Effector memory CD4-positive, alpha-beta T cell (primary cell): ENCODE results near the gene FAM20C.

Experiments used
- DNase-seq, 3 donors: peaks; one replicate each; pipeline ENCODE4 v3.0.0-alpha.2; 2020
- H3K27ac ChIP-seq: 2 replicates; pipeline ENCODE4 v1.7.0; 2013; ENCODE audit warnings: mild to moderate bottlenecking, low read length, moderate library complexity; ENCODE audit not compliant: insufficient read depth, poor library complexity, severe bottlenecking
- H3K27me3 ChIP-seq: replicated peaks from 2 replicates; pipeline ENCODE4 v1.7.0; 2013; ENCODE audit warnings: mild to moderate bottlenecking, low read length; ENCODE audit not compliant: insufficient read depth, control insufficient read depth, poor library complexity, severe bottlenecking
- H3K36me3 ChIP-seq: 2 replicates; pipeline ENCODE4 v1.7.0; 2013; ENCODE audit warnings: mild to moderate bottlenecking, low read length, moderate library complexity; ENCODE audit not compliant: control insufficient read depth, insufficient read depth
- H3K4me1 ChIP-seq: 2 replicates; pipeline ENCODE4 v1.7.0; 2013; ENCODE audit warnings: low read length, mild to moderate bottlenecking; ENCODE audit not compliant: control insufficient read depth, insufficient read depth, poor library complexity, severe bottlenecking
- H3K4me3 ChIP-seq: 2 replicates; pipeline ENCODE4 v1.7.0; 2013; ENCODE audit warnings: low read length, low read depth, mild to moderate bottlenecking; ENCODE audit not compliant: insufficient read depth, poor library complexity, severe bottlenecking
- H3K9me3 ChIP-seq: 2 replicates; pipeline ENCODE4 v1.7.0; 2013; ENCODE audit warnings: mild to moderate bottlenecking, low read length, moderate library complexity; ENCODE audit not compliant: control insufficient read depth

FAM20C gene

GRCh38 chr7:282621-283020 is 90.2 kb downstream of the FAM20C start:
- H3K9me3 ChIP-seq: no peaks in the 10 kb centered on the region
- H3K36me3 ChIP-seq: no peaks in the 10 kb centered on the region
- no peak for DNase-seq
- no peak overlapping the region for H3K27ac ChIP-seq
- no peaks in the 10 kb centered on the region for H3K27me3 ChIP-seq
- no peak overlapping the region for H3K4me3 ChIP-seq
- H3K4me1 ChIP-seq: no peaks in the 10 kb centered on the region

- Histone ChIP-seq H3K4me3 (no peak overlapping the region), H3K27me3 (no peaks in the 10 kb centered on the region), H3K9me3 (no peaks in the 10 kb centered on the region), H3K27ac (no peak overlapping the region), H3K4me1 (no peaks in the 10 kb centered on the region), H3K36me3 (no peaks in the 10 kb centered on the region)
- DNase-seq: no peak
Observed at GRCh38 chr7:284762-285722, 92.7 kb downstream of the FAM20C start.

- no peak for DNase-seq
- Histone ChIP-seq H3K9me3 (no peaks in the 10 kb centered on the region), H3K27me3 (peaks cover 5% of the 10 kb centered on the region), H3K27ac (no peak overlapping the region), H3K4me1 (no peaks in the 10 kb centered on the region), H3K4me3 (no peak overlapping the region), H3K36me3 (no peaks in the 10 kb centered on the region)
Observed at GRCh38 chr7:285731-286130, 93.4 kb downstream of the FAM20C start.

DNA sequence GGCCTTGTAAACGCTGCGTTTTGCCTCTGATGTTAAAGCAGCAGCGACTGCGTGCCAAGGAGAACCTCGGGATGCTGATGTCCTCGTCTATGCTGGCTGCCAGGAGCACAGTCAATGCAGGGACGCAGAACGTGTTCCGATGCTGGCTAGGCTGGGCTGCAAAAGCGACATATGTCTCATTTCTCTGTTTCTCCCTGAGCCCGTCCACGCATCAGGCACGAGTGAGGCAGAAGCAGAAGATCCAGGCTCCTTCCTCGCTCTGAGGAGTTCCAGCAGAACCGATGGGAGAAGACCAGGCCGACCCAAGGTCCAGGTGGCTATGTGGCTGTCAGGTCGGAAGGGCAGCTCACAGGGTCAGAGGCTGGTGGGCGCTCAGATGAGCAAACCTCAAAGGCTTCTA is 93.9 kb downstream of the FAM20C start:
- DNase-seq: no peak
- Histone ChIP-seq H3K4me1 (no peaks in the 10 kb centered on the region), H3K27me3 (peaks cover 8% of the 10 kb centered on the region)

GRCh38 chr7:288671-289101 is 96.3 kb downstream of the FAM20C start:
- Histone ChIP-seq H3K4me1 (no peaks in the 10 kb centered on the region), H3K9me3 (no peaks in the 10 kb centered on the region), H3K27ac (no peak overlapping the region), H3K4me3 (no peak overlapping the region), H3K27me3 (peaks cover 15% of the 10 kb centered on the region), H3K36me3 (no peaks in the 10 kb centered on the region)
- DNase-seq: no peak

More for the DNA sequence above, 93.9 kb downstream of the FAM20C start:
- Histone ChIP-seq H3K36me3 (no peaks in the 10 kb centered on the region), H3K4me3 (no peak overlapping the region), H3K27ac (no peak overlapping the region), H3K9me3 (no peaks in the 10 kb centered on the region)

DNA sequence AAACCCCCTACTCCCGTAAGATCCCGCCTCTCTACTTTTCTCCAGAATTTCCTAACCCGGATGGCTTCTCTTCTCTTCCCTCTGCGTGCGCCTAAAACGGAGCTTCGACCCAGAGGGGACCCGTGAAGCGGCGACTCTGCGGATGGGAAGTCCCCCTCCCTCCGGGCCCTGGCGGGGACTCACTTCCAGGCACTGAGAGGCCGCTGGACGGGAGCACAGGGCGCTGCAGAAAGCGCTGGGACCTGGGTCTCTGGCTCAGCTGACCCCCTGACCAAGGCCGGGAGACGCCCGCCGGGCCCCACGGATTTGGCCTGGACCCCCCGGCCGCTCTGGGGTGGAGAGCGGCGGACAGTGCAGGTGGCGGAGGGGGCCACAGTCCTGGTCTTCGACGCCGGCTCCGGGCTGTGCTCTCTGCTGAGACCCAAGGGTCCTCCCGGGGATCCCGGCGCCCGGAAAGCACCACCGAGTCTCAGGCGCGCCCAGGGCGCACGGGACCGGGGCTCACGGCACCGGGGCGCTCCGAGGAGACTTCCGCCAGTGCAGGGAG is 96.9 kb downstream of the FAM20C start:
- DNase-seq: no peak
- Histone ChIP-seq H3K27me3 (peaks cover 15% of the 10 kb centered on the region), H3K27ac (no peak overlapping the region), H3K9me3 (no peaks in the 10 kb centered on the region), H3K36me3 (no peaks in the 10 kb centered on the region), H3K4me1 (no peaks in the 10 kb centered on the region), H3K4me3 (no peak overlapping the region)

GRCh38 chr7:289756-290553 is 97.6 kb downstream of the FAM20C start, which contains the start of gene FOXL3:
FOXL3 (plus strand) TSS chr7:290170; CDS start chr7:290170, 0 bp downstream.
- DNase-seq: no peak
- H3K27me3 ChIP-seq: peaks cover 15% of the 10 kb centered on the region

GRCh38 chr7:290554-291372 is 98.4 kb downstream of the FAM20C start:
- peaks cover 15% of the 10 kb centered on the region for H3K27me3 ChIP-seq
- no peaks in the 10 kb centered on the region for H3K4me1 ChIP-seq
- DNase-seq: no peak
- no peak overlapping the region for H3K4me3 ChIP-seq
- H3K36me3 ChIP-seq: no peaks in the 10 kb centered on the region
- no peaks in the 10 kb centered on the region for H3K9me3 ChIP-seq
- no peak overlapping the region for H3K27ac ChIP-seq

More at GRCh38 chr7:289756-290553, 97.6 kb downstream of the FAM20C start, which contains the start of gene FOXL3:
- Histone ChIP-seq H3K4me3 (no peak within 1 kb of the TSS), H3K27ac (no peak within 1 kb of the TSS), H3K36me3 (no peaks in the 10 kb centered on the region), H3K4me1 (no peaks in the 10 kb centered on the region), H3K9me3 (no peaks in the 10 kb centered on the region)

DNA sequence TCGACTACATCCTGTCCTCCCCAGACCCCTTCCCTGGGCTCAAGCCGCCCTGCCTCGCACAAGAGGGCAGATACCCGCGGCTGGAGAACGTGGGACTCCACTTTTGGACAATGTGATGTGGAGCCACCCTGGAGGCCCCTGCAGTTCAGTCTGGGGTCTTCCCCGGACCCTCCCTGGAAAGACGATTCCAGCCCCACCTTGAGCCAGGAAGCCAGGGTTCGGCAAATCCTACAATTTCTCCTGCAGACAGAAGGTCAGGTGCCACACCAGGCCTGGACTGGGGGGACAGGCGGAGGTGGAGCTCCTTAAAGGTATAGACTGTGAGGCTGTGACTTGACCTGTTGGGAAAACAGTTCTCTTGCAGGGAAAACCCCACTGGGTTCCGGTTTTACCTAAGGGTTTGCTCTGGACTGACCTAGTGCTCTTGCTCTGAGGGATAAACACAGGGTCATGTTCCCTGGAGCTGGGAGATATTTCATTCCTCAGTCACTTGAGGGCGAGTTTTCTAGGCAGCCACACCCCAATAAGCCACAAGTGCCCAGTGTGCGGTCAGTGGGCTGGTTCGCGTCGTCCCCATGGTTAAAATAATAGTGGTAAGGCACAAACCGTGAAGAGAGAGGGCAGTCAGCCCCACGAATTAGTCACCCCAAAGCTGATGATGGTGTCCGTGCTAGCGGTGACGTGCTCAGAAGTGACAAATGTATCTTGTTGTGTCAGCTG is 99.2 kb downstream of the FAM20C start:
- Histone ChIP-seq H3K9me3 (no peaks in the 10 kb centered on the region), H3K27ac (no peak overlapping the region), H3K36me3 (no peaks in the 10 kb centered on the region), H3K4me1 (no peaks in the 10 kb centered on the region), H3K27me3 (peaks cover 15% of the 10 kb centered on the region), H3K4me3 (no peak overlapping the region)
- no peak for DNase-seq
